Smooth muscle cell (in vitro differentiated cells): Measurements from ENCODE around the gene TLE2. TPM values are rescaled to one million over a fixed set of nuclear protein-coding genes. Genes with fewer than 3 reads are reported as not detected.
"Not testable (repeated sequence)": the region's sequence is repeated elsewhere in the genome, so short reads cannot be mapped to it uniquely, and the experiment has no call there.

Experiments used
- DNase-seq: peaks from one replicate; lab custom pipeline; 2025; ENCODE audit not compliant: unreplicated experiment; lab: John Stamatoyannopoulos, UW
- H2AFZ ChIP-seq: fragments of 200-600 bp; sonication (generic); 2 replicates; pipeline ENCODE4 v1.6.0; 2016; ENCODE audit warnings: antibody characterized with exemption, low read depth, mild to moderate bottlenecking
- H3F3A ChIP-seq: fragments of 200-600 bp; sonication (generic); 2 replicates; pipeline ENCODE4 v1.6.0; 2017; ENCODE audit warnings: antibody characterized with exemption, low read depth
- H3K27ac ChIP-seq: fragments of 200-600 bp; sonication (generic); 2 replicates; pipeline ENCODE4 v1.5.1; 2016; ENCODE audit warnings: low read depth, mild to moderate bottlenecking
- H3K27me3 ChIP-seq: fragments of 200-600 bp; sonication (generic); 2 replicates; pipeline ENCODE4 v1.6.1; 2016; ENCODE audit warnings: low read depth, mild to moderate bottlenecking
- H3K36me3 ChIP-seq: fragments of 200-600 bp; sonication (generic); 2 replicates; pipeline ENCODE4 v1.5.1; 2016; ENCODE audit warnings: low read depth
- H3K4me1 ChIP-seq: fragments of 200-600 bp; sonication (generic); 2 replicates; pipeline ENCODE4 v1.5.1; 2016; ENCODE audit warnings: low read depth
- H3K4me2 ChIP-seq: fragments of 200-600 bp; sonication (generic); 2 replicates; pipeline ENCODE4 v1.6.0; 2016; ENCODE audit warnings: mild to moderate bottlenecking
- H3K4me3 ChIP-seq: fragments of 200-600 bp; sonication (generic); 2 replicates; pipeline ENCODE4 v1.5.1; 2016; ENCODE audit warnings: mild to moderate bottlenecking
- H3K79me2 ChIP-seq: fragments of 200-600 bp; sonication (generic); 2 replicates; pipeline ENCODE4 v1.6.0; 2016; ENCODE audit warnings: low read depth, mild to moderate bottlenecking
- H3K9ac ChIP-seq: fragments of 200-600 bp; sonication (generic); 2 replicates; pipeline ENCODE4 v1.6.0; 2016; ENCODE audit warnings: low read depth
- H3K9me3 ChIP-seq: fragments of 200-600 bp; sonication (generic); replicated peaks from 2 replicates; pipeline ENCODE4 v1.5.1; 2016; ENCODE audit warnings: low read depth
- H4K20me1 ChIP-seq: fragments of 200-600 bp; sonication (generic); 2 replicates; pipeline ENCODE4 v1.6.0; 2016; ENCODE audit warnings: low read depth
- WGBS: methylation state at CpG from one replicate; pipeline ENCODE4 v1.1.7; 2016; ENCODE audit warnings: low lambda C conversion rate; 5-methylcytosine and 5-hydroxymethylcytosine counted together
- polyA plus RNA-seq: library from polyadenylated mRNA; unstranded; fragments of >200 nt; fragmentation: Nextera tagmentation; extraction: Ambion mirVana; gene quantifications from 2 replicates; pipeline ENCODE4 v1.2.1, GENCODE V29; 2016
- total RNA-seq: library from RNA; depleted of rRNA; stranded (reverse); fragments of >200 nt; gene quantifications from 2 replicates; pipeline ENCODE4 v1.2.3, GENCODE V29; 2014
- TF ChIP-seq, protein P1 (sequence below): fragments of 200-600 bp; sonication (generic); IDR thresholded peaks from 2 replicates; pipeline ENCODE4 v1.5.1; 2017; ENCODE audit warnings: borderline replicate concordance, mild to moderate bottlenecking, antibody characterized with exemption; ENCODE audit not compliant: insufficient read depth, poor library complexity, severe bottlenecking

The TLE2 gene
- total and polyA plus RNA-seq, 2 experiments from 2014 or later: 7.1 to 14.9 TPM

DNA sequence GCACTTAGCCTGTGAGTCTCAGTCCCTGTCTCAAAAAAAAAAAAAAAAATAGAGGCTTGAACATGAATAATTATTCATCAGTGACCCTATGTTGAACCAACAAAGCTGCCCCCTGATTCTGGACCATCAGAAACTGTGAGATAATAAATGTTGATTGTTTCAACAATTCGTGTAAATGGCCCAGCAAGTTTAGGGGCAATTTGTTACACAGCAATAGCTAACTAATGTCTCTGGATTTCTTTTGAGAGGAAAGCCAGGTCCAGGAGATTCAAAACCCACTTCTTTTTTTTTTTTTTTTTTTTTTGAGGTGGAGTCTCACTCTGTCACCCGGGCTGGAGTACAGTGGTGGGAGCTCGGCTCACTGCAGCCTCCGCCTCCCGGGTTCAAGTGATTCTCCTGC is 64.2 kb downstream of the TLE2 start:
- no peak for DNase-seq
- WGBS: 96% methylated on average over 5 of the region's 5 CpGs
- no peak overlapping the region for H3K4me3 ChIP-seq
- no peak overlapping the region for H2AFZ ChIP-seq
- H3K36me3 ChIP-seq: no peaks in the 10 kb centered on the region
- H3K4me1 ChIP-seq: no peaks in the 10 kb centered on the region
- no peaks in the 10 kb centered on the region for H3F3A ChIP-seq
- no peak overlapping the region for H3K4me2 ChIP-seq
- H3K9me3 ChIP-seq: no peaks in the 10 kb centered on the region
- no peaks in the 10 kb centered on the region for H3K79me2 ChIP-seq
- H3K9ac ChIP-seq: no peak overlapping the region
- no peaks in the 10 kb centered on the region for H4K20me1 ChIP-seq
- TF ChIP-seq, protein P1, sequence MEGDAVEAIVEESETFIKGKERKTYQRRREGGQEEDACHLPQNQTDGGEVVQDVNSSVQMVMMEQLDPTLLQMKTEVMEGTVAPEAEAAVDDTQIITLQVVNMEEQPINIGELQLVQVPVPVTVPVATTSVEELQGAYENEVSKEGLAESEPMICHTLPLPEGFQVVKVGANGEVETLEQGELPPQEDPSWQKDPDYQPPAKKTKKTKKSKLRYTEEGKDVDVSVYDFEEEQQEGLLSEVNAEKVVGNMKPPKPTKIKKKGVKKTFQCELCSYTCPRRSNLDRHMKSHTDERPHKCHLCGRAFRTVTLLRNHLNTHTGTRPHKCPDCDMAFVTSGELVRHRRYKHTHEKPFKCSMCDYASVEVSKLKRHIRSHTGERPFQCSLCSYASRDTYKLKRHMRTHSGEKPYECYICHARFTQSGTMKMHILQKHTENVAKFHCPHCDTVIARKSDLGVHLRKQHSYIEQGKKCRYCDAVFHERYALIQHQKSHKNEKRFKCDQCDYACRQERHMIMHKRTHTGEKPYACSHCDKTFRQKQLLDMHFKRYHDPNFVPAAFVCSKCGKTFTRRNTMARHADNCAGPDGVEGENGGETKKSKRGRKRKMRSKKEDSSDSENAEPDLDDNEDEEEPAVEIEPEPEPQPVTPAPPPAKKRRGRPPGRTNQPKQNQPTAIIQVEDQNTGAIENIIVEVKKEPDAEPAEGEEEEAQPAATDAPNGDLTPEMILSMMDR: no peak
- no peaks in the 10 kb centered on the region for H3K27me3 ChIP-seq
- no peak overlapping the region for H3K27ac ChIP-seq

DNA sequence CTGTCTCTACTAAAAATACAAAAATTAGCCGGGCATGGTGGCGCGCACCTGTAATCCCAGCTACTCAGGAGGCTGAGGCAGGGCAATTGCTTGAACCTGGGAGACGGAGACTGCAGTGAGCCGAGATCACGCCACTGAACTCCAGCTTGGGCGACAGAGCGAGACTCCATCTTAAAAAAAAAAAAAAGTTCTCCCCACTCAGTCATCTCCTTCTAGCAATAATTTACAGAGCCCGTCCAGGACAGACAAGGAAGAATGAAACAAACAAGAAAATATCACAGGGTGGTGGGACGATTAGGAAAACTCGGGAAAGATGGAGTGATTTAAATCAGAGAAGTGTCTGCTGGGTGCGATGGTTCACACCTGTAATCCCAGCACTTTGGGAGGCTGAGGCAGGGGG is 65.4 kb downstream of the TLE2 start:
- not testable (repeated sequence) for H3K79me2 ChIP-seq, H3K27ac ChIP-seq, H3K4me3 ChIP-seq, H2AFZ ChIP-seq, H3K9ac ChIP-seq, H4K20me1 ChIP-seq, H3F3A ChIP-seq, DNase-seq, H3K36me3 ChIP-seq, H3K27me3 ChIP-seq, H3K4me1 ChIP-seq, H3K4me2 ChIP-seq, H3K9me3 ChIP-seq
- 92% methylated on average over 12 of the region's 12 CpGs for WGBS

DNA sequence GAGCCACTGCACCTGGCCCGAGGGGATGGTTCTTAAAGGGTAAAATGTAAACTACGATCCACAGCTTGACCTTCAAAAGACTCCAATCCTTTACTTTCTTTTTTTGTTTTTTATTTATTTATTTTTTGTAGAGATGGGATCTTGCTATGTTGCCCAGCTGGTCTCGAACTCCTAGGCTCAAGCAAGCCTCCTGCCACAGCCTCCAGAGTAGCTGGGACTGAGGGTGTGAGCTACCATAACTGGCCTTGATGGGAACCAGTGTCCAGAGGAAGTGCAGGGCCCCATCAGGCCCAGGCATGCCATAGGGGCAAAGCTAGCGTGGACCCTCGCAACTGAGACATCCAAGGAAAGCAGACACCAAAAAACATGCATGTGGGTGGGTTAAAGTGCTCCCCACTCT is 66.0 kb downstream of the TLE2 start:
- no peak for DNase-seq
- no peaks in the 10 kb centered on the region for H3K27me3 ChIP-seq
- H3K36me3 ChIP-seq: no peaks in the 10 kb centered on the region
- H3K4me3 ChIP-seq: no peak overlapping the region
- no peak overlapping the region for H2AFZ ChIP-seq
- H3K9ac ChIP-seq: no peak overlapping the region
- H3K9me3 ChIP-seq: no peaks in the 10 kb centered on the region
- no peaks in the 10 kb centered on the region for H4K20me1 ChIP-seq
- no peaks in the 10 kb centered on the region for H3K4me1 ChIP-seq
- H3K27ac ChIP-seq: no peak overlapping the region
- WGBS: 92% methylated on average over 5 of the region's 5 CpGs
- no peaks in the 10 kb centered on the region for H3K79me2 ChIP-seq
- no peak overlapping the region for H3K4me2 ChIP-seq
- TF ChIP-seq, protein P1: no peak
- H3F3A ChIP-seq: no peaks in the 10 kb centered on the region

DNA sequence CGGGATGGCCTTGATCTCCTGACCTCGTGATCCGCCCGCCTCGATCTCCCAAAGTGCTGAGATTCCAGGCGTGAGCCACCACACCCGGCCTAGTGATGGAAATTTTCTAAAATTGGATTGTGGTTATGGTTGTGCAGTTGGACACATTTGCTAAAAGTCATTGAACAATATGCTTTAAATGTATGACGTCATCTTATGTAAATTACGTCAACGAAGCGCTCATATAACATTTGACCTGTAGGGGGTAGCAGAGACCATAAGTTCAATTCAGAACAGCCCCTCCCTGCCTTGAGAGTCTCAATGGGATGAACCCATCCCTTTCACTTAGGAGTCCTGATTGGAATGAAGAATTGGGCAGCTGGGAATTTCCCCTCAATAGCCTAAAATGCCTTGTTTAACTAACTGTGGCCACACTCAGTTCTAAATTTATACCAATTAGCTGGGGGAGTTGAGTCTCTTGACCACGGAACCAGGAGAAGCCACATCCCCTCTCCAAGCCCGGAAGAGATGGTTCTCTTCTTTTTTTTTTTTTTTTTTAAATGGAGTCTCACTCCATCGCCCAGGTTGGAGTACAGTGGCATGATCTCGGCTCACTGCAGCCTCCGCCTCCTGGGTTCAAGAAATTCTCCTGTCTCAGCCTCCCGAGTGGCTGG is 66.9 kb downstream of the TLE2 start:
- no peak for DNase-seq
- H3K79me2 ChIP-seq: no peaks in the 10 kb centered on the region
- H3K4me2 ChIP-seq: peak overlapping the region; percentile 48
- H2AFZ ChIP-seq: peak overlapping the region; percentile 26
- no peaks in the 10 kb centered on the region for H4K20me1 ChIP-seq
- 52% methylated on average over 17 of the region's 17 CpGs for WGBS
- no peaks in the 10 kb centered on the region for H3K9me3 ChIP-seq
- H3K9ac ChIP-seq: no peak overlapping the region
- H3K4me3 ChIP-seq: no peak overlapping the region
- H3K36me3 ChIP-seq: no peaks in the 10 kb centered on the region
- TF ChIP-seq, protein P1: peak; percentile 79
- no peak overlapping the region for H3K27ac ChIP-seq
- no peaks in the 10 kb centered on the region for H3K27me3 ChIP-seq
- no peaks in the 10 kb centered on the region for H3K4me1 ChIP-seq
- H3F3A ChIP-seq: no peaks in the 10 kb centered on the region
